Activated CD8-positive, alpha-beta T cell treated with anti-CD3 and anti-CD28 coated beads for 36 hours (primary cell): ENCODE data around the gene USP36. TPM values are rescaled to one million over a fixed set of nuclear protein-coding genes. Genes with fewer than 3 reads are reported as not detected.

Experiments used
- ATAC-seq: fragments of 200-7000 bp; cut with Tn5 transposase; one replicate; pipeline ENCODE4 v1.10.0; 2021; ENCODE audit warnings: mild to moderate bottlenecking, moderate library complexity
- CTCF ChIA-PET: fragments of 350-600 bp; sonication (Branson Sonifier 250); formaldehyde crosslinking; loops from one replicate; lab custom pipeline; 2021; ENCODE audit warnings: antibody characterized with exemption; lab: Charles Lee
- POLR2A ChIA-PET: fragments of 350-600 bp; sonication (Branson Sonifier 250); formaldehyde crosslinking; loops from one replicate; lab custom pipeline; 2021; ENCODE audit warnings: antibody characterized with exemption; lab: Charles Lee
- DNase-seq: peaks from one replicate; pipeline ENCODE4 v3.0.0-alpha.2; 2020
- H3K27ac Mint-ChIP-seq: one replicate; pipeline ENCODE4 v1.8.0; 2021; ENCODE audit warnings: mild to moderate bottlenecking, mixed read lengths
- H3K27me3 Mint-ChIP-seq: one replicate; pipeline ENCODE4 v1.8.0; 2021; ENCODE audit warnings: mixed read lengths
- H3K36me3 Mint-ChIP-seq: one replicate; pipeline ENCODE4 v1.8.0; 2021; ENCODE audit warnings: low read depth, mixed read lengths
- H3K4me1 Mint-ChIP-seq: one replicate; pipeline ENCODE4 v1.8.0; 2021; ENCODE audit warnings: low read depth, mixed read lengths
- H3K4me3 Mint-ChIP-seq: one replicate; pipeline ENCODE4 v1.8.0; 2021; ENCODE audit warnings: mild to moderate bottlenecking, moderate library complexity, mixed read lengths
- H3K9me3 Mint-ChIP-seq: one replicate; pipeline ENCODE4 v1.8.0; 2021; ENCODE audit warnings: mixed read lengths
- CTCF ChIP-seq: fragments of 200-600 bp; IDR thresholded peaks from one replicate; pipeline ENCODE4 v1.8.0; 2022; ENCODE audit warnings: antibody characterized with exemption, mild to moderate bottlenecking
- intact Hi-C: fragments of 100-400 bp; cut with micrococcal nuclease; formaldehyde crosslinking; loops from one replicate; pipeline ENCODE4 v1.10.0; 2022
- total RNA-seq, 2 experiments: library from RNA; stranded (reverse); gene quantifications; one replicate each; pipeline ENCODE4 v1.2.3, GENCODE V29; 2021

USP36 gene
- total RNA-seq, 2 experiments from 2014 or later: 86.3 to 93.2 TPM

DNA sequence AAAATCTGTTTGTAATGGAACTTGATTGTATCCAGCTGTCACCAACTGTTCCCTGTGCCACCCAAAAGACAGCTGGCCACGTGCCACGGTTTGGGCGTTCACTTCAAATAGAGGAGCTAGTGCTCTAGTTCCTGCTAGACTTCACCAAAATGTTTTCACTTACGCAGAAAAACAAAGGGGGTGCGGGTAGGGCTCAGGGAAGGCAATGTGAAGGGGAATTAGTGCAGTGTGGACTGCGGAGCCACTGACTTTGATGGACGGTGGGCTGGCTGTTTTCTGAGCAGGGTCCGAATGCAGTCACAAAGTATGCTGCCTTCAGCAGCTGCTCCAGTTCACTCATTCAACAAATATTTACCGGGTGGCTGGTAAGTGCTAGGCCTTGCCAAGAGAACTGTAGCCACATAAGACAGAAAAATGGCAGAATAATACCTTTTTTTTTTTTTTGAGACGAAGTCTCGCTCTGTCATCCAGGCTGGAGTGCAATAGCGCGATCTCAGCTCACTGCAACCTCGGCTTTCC is 50.9 kb downstream of the USP36 start:
- ChIA-PET POLR2A (interaction anchor here (0.7 to 1.5 kb wide), 5 partner anchors 9 to 82 kb away, joined by 3 to 4 read pairs (median 3); no protein-coding TSS in a partner anchor), CTCF (interaction anchor here (0.9 to 2.5 kb wide), 3 partner anchors 8 to 29 kb away, joined by 3 to 15 read pairs (median 5); no protein-coding TSS in a partner anchor)
- H3K9me3 Mint-ChIP-seq: no peaks in the 10 kb centered on the region
- DNase-seq (peak; percentile 45), ATAC-seq (peak; percentile 22)
- peaks cover 47% of the 10 kb centered on the region for H3K4me1 Mint-ChIP-seq
- H3K36me3 Mint-ChIP-seq: peaks cover 31% of the 10 kb centered on the region
- H3K27ac Mint-ChIP-seq: peak overlapping the region; percentile 88
- intact Hi-C loops: no loop called here
- no peak for TF ChIP-seq CTCF
- no peaks in the 10 kb centered on the region for H3K27me3 Mint-ChIP-seq
- peak overlapping the region; percentile 6 for H3K4me3 Mint-ChIP-seq

- POLR2A ChIA-PET: interaction anchor here (0.7 to 1.5 kb wide), 5 partner anchors 10 to 81 kb away, joined by 3 to 4 read pairs (median 3); no protein-coding TSS in a partner anchor
- no peaks in the 10 kb centered on the region for H3K27me3 Mint-ChIP-seq
- H3K4me3 Mint-ChIP-seq: no peak overlapping the region
- H3K4me1 Mint-ChIP-seq: peaks cover 50% of the 10 kb centered on the region
- H3K36me3 Mint-ChIP-seq: peaks cover 28% of the 10 kb centered on the region
- H3K27ac Mint-ChIP-seq: peak overlapping the region; percentile 88
- DNase-seq (no peak), ATAC-seq (peak; percentile 57)
- no peak for TF ChIP-seq CTCF
- intact Hi-C loops: no loop called here
- H3K9me3 Mint-ChIP-seq: no peaks in the 10 kb centered on the region
- CTCF ChIA-PET: interaction anchor here (0.9 to 2.5 kb wide), 3 partner anchors 8 to 30 kb away, joined by 3 to 15 read pairs (median 5); no protein-coding TSS in a partner anchor
These were observed 51.4 kb downstream of the USP36 start for GRCh38 chr17:78789149-78789662.

DNA sequence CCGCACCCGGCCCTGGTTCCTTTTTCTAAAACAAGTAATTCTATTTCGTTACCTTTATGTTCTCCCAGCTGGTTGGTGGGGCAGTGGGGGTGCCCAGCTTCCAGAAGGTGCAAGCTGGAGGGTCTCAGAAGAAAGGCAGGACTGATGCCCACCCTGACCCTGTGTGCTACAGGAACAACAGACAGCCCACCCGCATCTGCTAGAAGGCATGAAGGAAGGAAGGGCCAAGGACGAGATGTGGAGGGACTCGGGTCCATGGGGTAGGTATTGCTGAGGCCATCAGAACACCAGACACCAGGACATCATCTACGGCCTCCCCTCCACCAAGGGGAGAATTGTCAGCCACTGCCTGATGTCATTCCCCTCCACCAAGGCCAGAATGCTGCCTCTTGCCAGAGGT is 52.2 kb downstream of the USP36 start:
- no peaks in the 10 kb centered on the region for H3K9me3 Mint-ChIP-seq
- H3K4me1 Mint-ChIP-seq: peaks cover 56% of the 10 kb centered on the region
- no peak overlapping the region for H3K27ac Mint-ChIP-seq
- intact Hi-C loops: no loop called here
- H3K4me3 Mint-ChIP-seq: no peak overlapping the region
- ATAC-seq (no peak), DNase-seq (no peak)
- ChIA-PET CTCF (interaction anchor here (1.5 to 2.5 kb wide), 2 partner anchors 12 to 31 kb away, joined by 5 to 15 read pairs; no protein-coding TSS in a partner anchor), POLR2A (interaction anchor here (1.0 to 1.5 kb wide), 2 partner anchors 12 to 14 kb away, joined by 3 to 4 read pairs; no protein-coding TSS in a partner anchor)
- H3K27me3 Mint-ChIP-seq: no peaks in the 10 kb centered on the region
- no peak for TF ChIP-seq CTCF
- peaks cover 22% of the 10 kb centered on the region for H3K36me3 Mint-ChIP-seq

DNA sequence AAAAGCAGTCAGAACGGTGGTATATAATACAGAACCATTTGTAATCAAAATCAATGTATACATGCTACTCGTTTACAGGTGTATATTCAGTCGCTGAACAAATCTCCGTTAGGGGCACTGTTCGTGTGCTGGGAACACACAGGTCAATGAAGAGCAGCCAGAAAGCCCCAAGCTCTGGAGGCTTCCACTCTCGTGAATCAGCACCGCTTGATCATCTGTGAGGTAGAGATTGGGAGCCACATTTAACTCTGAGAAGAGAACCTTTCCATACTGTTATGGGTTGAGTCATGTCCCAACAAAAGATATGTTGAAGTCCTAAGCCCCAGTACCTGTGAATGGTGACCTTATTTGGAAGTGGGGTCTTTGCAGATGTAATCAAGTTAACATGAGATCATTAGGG is 53.2 kb downstream of the USP36 start:
- intact Hi-C loops: no loop called here
- Mint-ChIP-seq H3K4me1 (peaks cover 58% of the 10 kb centered on the region), H3K27ac (peak overlapping the region; percentile 46), H3K9me3 (no peaks in the 10 kb centered on the region), H3K36me3 (peaks cover 19% of the 10 kb centered on the region), H3K4me3 (no peak overlapping the region), H3K27me3 (no peaks in the 10 kb centered on the region)
- DNase-seq (no peak), ATAC-seq (no peak)
- no peak for TF ChIP-seq CTCF
- POLR2A ChIA-PET: interaction anchor here (0.9 to 2.1 kb wide), 2 partner anchors 10 to 22 kb away, joined by 3 to 5 read pairs; no protein-coding TSS in a partner anchor
- CTCF ChIA-PET: no interaction called here

GRCh38 chr17:78785663-78786057 is 55.0 kb downstream of the USP36 start:
- H3K27ac Mint-ChIP-seq: no peak overlapping the region
- intact Hi-C loops: no loop called here
- CTCF ChIA-PET: interaction anchor here (0.7 to 2.2 kb wide), 2 partner anchors 76 kb away, joined by 3 to 6 read pairs; no protein-coding TSS in a partner anchor
- peaks cover 48% of the 10 kb centered on the region for H3K4me1 Mint-ChIP-seq
- H3K27me3 Mint-ChIP-seq: no peaks in the 10 kb centered on the region
- no peak for DNase-seq
- no peak overlapping the region for H3K4me3 Mint-ChIP-seq
- ATAC-seq: no peak
- POLR2A ChIA-PET: interaction anchor here (0.8 to 2.4 kb wide), 9 partner anchors 8 to 297 kb away, joined by 3 to 12 read pairs (median 3); no protein-coding TSS in a partner anchor
- no peak for TF ChIP-seq CTCF
- H3K36me3 Mint-ChIP-seq: peaks cover 14% of the 10 kb centered on the region
- no peaks in the 10 kb centered on the region for H3K9me3 Mint-ChIP-seq
